ENCODE data around the gene MYO1E.

GRCh38 chr15:59174151-59174834 lies 198.4 kb downstream of the MYO1E start:
- TF ChIP-seq POLR2A (IDR thresholded peaks at IDR 0.05): no peak
- TF ChIP-seq CTCF (IDR thresholded peaks at IDR 0.05): no peak
